HG03103 (cell line): Measurements from ENCODE around the gene GSTT2B.
"Not testable (repeated sequence)": the region's sequence is repeated elsewhere in the genome, so short reads cannot be mapped to it uniquely, and the experiment has no call there.

ENCODE experiments used
- ATAC-seq: cut with Tn5 transposase; IDR thresholded peaks from one replicate; pipeline ENCODE4 v1.9.1; 2021; ENCODE audit warnings: low read depth; ENCODE audit not compliant: unreplicated experiment

The GSTT2B gene

GRCh38 chr22:23986089-23986488 is 25.1 kb upstream of the GSTT2B start:
- ATAC-seq = not testable (repeated sequence)

GRCh38 chr22:23984430-23984829 is 23.4 kb upstream of the GSTT2B start:
- no peak for ATAC-seq

- not testable (repeated sequence) for ATAC-seq
Measured at GRCh38 chr22:23980567-23980966, 19.6 kb upstream of the GSTT2B start.

- not testable (repeated sequence) for ATAC-seq
Measured at GRCh38 chr22:23979557-23980240, 18.7 kb upstream of the GSTT2B start, which contains the start of gene GSTT2. Gene GSTT2, plus strand, starts transcription at chr22:23980134.

- ATAC-seq = not testable (repeated sequence)
Measured at GRCh38 chr22:23977304-23977703, 16.3 kb upstream of the GSTT2B start.

- ATAC-seq = not testable (repeated sequence)
Measured at GRCh38 chr22:23974836-23975352, 13.9 kb upstream of the GSTT2B start.

GRCh38 chr22:23974345-23974744 is 13.3 kb upstream of the GSTT2B start, which contains the start of gene DDT:
Gene DDT, minus strand, starts transcription at chr22:23974441. Its CDS starts 27 bp downstream, at chr22:23974414.
- peak; percentile 85 for ATAC-seq

GRCh38 chr22:23971927-23972326 is 10.9 kb upstream of the GSTT2B start:
- ATAC-seq = not testable (repeated sequence)

GRCh38 chr22:23970816-23971486 is 10.0 kb upstream of the GSTT2B start:
- ATAC-seq = no peak

GRCh38 chr22:23970201-23970641 is 9.2 kb upstream of the GSTT2B start:
- ATAC-seq = no peak

GRCh38 chr22:23969071-23969470 is 8.1 kb upstream of the GSTT2B start:
- ATAC-seq = no peak

- ATAC-seq = peak; percentile 91
Measured at GRCh38 chr22:23966568-23966967, 5.6 kb upstream of the GSTT2B start, which contains the start of gene DDTL. Gene DDTL, plus strand, starts transcription at chr22:23966888. Its CDS starts 27 bp downstream, at chr22:23966915.

- not testable (repeated sequence) for ATAC-seq
Measured at GRCh38 chr22:23966094-23966493, 5.1 kb upstream of the GSTT2B start.

GRCh38 chr22:23956301-23956900 is 4.6 kb downstream of the GSTT2B start:
- not testable (repeated sequence) for ATAC-seq

GRCh38 chr22:23955886-23956285 is 5.1 kb downstream of the GSTT2B start:
- not testable (repeated sequence) for ATAC-seq

GRCh38 chr22:23954991-23955305 is 6.0 kb downstream of the GSTT2B start:
- ATAC-seq = not testable (repeated sequence)

- not testable (repeated sequence) for ATAC-seq
Measured at GRCh38 chr22:23954193-23954990, 6.6 kb downstream of the GSTT2B start.

GRCh38 chr22:23953485-23953884 is 7.5 kb downstream of the GSTT2B start:
- not testable (repeated sequence) for ATAC-seq

- ATAC-seq = not testable (repeated sequence)
Measured at GRCh38 chr22:23952794-23953405, 8.1 kb downstream of the GSTT2B start.

- ATAC-seq = not testable (repeated sequence)
Measured at GRCh38 chr22:23951383-23951782, 9.6 kb downstream of the GSTT2B start.
